H4 (cell line): ENCODE measurements around the gene FUNDC2. TPM values are rescaled to one million over a fixed set of nuclear protein-coding genes. Genes with fewer than 3 reads are reported as not detected.

Experiments used
- DNase-seq: peaks from one replicate; pipeline ENCODE4 v3.0.0-alpha.2; 2015; ENCODE audit warnings: low spot score
- total RNA-seq: library from RNA; depleted of rRNA; stranded (reverse); fragments of >200 nt; shearing (Covaris generic); gene quantifications from 2 replicates; pipeline ENCODE4 v1.2.3, GENCODE V29; 2014; rRNA removed

Gene FUNDC2
- total RNA-seq, 1 experiment from 2014 or later: 73.0 TPM

DNA sequence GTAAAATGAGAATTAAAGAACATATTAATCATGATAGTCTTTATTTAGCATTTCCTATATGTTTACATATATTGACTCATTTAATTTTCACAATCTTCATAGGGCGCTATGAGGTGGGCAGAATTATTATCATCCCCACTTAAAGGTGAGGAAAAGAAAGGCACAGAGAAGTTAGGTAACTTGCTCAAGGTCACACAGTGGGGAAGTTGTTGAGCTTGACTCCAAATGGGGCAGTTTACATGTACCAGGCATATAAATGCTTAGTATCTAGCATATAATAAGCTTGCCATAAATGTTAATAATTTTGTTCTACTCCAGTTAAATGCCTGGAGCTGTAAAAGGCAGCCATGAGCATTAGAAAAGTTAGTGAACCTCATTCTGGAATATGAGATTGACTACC, 42.8 kb downstream of the FUNDC2 start:
- DNase-seq: no peak

DNA sequence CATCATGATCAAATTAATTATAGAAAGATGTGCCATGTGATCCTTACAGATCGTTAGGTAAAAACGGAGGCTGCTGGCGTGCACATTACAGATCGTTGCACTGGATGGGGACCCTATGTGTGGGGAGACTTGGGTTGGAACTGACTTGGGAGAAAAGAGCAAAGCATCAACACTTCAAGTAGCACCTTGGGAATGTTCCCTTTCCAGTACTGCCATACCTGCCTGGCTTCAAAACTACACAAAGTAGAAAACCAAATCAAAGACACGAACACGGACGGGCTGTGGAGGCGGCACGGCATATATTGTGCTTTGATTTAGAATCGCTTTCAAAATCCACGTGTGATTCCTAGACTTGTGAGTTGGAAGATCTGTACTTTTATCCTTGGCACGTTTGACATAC, 43.4 kb downstream of the FUNDC2 start:
- no peak for DNase-seq

DNA sequence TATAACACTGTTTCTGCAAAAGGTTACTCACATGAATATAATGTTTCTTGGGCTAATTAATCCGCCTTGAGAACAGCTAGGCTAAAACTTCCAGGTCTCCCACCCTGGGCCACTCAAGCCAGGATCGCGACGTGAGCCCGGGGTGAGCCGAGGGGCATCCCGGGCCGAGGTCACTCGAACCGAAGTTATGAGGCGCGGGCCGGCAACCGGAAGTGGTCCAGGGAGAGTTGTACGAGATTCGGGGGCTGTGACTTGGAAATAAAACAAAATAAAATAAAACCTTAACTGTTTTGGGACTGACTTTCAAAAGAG, 44.0 kb downstream of the FUNDC2 start:
- peak; percentile 4 for DNase-seq

DNA sequence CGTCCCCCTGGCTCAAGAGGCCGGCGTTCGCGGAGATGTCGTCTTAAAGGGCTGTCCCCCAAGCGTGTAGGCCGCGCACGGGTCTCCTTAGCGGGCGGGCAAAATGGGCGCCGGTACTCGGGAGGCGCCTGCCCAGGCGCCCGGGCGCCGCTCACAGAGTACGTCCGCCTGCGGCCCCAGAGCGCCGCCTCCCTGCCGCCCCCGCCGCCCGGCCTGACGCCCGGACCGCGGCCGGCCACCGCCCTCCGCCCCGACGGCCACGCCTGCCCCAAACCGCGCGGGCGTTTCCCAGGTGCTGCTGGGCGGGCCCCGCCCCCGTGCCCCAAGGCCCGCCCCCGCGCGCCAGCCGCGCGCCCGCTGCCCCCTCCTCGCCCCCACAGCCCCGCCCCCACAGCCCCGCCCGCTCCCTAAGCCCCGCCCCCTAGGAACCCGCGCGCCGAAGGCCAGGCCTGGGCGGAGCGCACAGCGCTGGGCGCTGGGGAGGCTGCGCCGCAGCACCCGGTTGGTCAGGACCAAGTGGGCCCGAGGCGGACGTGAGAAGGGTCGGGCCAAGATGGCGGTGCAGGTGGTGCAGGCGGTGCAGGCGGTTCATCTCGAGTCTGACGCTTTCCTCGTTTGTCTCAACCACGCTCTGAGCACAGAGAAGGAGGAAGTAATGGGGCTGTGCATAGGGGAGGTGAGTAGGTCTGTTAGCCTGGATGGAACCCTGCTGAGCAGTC, 44.5 kb downstream of the FUNDC2 start, which contains the start of the genes BRCC3, CMC4 and MTCP1:
BRCC3 (plus strand) TSS at position 534 of the 719 bp plus-strand sequence; CDS start at position 554, 20 bp downstream.
CMC4 (minus strand) TSS at position 162 of the 719 bp plus-strand sequence. CDS start 7,113 bp downstream, outside the sequence.
MTCP1 (minus strand) TSS at position 162 of the 719 bp plus-strand sequence. CDS start 5,126 bp downstream, outside the sequence.
- DNase-seq: peak; percentile 67

DNA sequence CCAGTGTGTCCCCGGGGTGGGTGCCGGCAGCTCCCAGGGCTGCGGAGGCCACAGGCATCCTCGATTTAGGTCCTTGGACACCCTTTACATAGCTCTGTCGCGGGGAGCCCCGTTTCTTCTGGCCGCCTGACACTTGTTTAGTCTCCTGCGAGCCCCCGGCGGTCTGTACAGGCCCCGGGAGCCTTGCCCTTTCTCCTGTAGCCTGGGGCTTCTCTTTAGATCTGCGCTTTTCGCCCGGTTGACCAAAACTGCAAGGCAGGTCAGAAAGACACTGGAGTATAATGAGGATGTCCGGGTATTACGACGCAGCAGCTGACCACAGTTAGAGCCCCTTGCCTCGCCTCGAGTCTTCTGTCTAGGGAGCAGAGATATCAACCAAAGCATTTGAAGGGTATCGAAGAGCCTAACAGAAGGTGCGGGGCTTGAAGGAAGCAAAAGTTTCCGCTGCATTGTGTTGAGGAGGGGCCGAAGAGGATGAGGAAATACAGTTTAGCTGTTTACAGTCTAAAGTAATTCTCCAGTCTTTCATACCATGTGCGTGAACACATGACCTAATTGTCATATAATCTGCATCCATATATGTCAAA, 45.1 kb downstream of the FUNDC2 start:
- no peak for DNase-seq

DNA sequence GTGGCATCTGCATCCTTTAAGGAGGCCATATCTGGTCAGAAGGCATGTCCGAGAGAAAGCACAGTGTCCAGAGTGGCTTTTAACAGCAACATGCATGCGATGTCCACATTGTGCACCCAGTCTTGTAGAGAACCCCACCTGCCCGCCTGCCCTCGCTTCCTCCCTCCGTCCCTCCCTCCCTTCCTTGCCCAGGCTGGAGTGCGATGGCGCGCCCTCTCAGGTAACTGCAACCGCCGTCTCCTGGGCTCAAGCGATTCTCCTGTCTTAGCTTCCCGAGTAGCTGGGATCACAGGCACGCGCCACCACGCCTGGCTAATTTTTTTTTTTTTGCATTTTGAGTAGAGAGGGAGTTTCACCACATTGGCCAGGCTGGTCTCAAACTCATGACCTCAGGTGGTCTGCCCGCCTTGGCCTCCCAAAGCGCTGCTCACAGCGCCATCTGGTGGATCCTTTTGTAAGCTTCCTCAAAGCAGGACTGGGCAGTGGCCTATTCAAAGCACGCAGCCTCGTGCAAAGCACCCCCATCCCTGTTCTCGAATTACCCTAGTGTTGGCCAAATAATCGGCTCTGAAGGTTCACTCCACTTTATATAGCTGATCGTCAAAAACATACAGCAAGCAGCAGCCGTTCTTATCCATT, 59.7 kb downstream of the FUNDC2 start:
- DNase-seq: peak; percentile 21

DNA sequence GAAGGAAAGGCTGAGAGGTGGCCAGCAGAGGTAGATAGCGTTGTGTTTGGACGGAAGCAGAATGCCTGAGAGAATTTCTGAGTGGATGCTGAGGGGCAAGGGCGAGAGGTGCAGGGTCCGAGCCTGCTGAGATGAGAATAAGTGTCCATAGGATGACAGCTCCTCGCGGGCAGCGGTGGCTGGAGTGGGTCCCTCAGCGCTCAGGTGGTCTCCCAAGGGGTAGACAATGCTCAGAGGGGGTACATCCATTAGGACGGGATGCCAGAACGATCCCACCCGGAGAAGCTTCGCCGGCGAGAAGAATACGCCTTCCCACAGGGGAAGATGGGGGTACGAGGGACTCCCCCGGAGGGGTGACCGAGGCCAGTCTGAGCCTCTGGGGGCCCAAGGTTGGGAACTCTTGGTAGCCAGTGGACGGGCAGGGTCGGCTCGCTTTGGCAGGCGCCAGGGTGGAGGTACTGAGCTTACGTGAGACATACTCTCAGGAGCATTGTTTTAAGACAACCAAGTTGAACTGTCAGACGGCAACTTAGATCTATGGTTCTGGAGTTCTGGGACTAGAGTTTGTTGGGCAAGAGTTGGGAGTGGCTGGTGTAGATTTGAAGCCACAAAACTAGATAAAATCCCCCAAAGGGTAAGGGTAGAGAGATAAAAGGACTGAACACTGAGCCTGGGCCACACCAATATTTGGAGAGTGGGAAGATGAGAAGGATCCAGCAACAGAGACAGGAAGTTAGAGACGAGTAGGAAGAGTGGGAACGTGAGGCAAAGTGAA, 60.5 kb downstream of the FUNDC2 start:
- no peak for DNase-seq

DNA sequence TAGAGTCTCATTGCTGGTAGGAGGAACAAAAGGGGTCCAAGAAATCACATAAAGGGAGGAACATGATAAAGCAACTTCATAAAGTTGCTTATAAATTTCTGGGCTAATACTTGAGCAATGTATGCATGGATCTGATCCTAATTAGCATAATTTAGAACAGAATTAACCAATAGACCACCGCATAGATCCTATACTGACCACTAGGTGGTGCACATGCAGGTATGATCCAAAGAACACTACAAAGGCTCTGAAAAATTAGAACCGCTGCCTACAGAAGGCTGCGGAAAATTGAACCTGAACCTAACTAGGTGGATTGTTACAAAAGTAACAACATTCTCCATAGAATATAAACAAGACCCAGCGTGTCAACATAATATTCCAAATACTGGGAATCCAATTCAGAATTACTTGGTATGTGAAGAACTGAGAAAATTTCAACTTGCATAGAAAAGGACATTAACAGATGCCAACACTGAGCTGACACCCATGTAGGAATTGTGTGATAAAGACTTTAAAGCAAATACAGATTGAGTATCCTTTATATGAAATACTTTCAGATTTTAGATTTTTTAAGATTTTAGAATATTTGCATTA, 67.9 kb downstream of the FUNDC2 start:
- peak; percentile 13 for DNase-seq

DNA sequence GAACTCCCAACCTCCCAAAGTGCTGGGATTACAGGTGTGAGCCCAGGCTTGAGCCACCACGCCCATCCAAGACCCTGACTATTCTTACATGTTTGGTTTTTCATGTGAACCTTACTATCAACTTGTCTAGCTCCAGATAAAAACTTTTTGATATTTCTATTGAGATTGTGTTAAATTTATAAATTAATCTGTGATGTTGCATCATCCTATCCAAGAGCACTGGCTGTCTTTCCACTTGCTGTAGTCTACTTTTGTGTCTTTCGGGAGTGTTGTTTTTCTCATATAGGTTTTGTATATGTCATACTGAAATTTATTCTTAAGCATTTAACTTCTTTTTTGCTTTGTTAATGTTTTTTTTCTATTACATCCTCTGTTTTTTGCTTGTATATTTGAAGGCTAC, 79.3 kb downstream of the FUNDC2 start:
- DNase-seq: no peak

DNA sequence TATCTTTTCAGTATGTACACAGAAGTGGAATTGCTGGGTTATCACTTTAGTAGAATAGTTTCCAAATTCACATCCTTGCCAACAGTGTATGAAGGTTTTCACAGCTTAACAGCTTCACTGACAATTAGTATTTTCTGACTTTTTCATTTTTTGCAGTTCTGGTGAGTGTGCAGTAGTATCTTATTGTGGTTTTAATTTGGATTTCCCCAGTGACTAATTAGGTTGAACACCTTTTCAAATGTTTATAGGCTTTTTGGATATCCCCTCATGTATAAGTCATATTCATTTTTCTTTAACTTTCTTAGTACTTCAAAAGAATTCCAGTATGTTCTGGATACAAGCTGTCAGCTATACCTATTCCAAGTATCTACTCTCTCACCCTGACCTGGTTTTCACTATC, 81.8 kb downstream of the FUNDC2 start:
- DNase-seq: no peak

Other genes starting within 250 kb of the FUNDC2 start
- 9.3 and 15.4 TPM in 2 replicates for gene MPP1, start 221.4 kb upstream of the FUNDC2 start, total RNA-seq
- gene SMIM9, start 192.2 kb upstream of the FUNDC2 start, total RNA-seq: not detected in 2 replicates
- 6.4 and 11.8 TPM in 2 replicates for gene F8A1, start 140.5 kb upstream of the FUNDC2 start, total RNA-seq
- gene F8, start 4.1 kb upstream of the FUNDC2 start, total RNA-seq: 2.5 and 2.8 TPM in 2 replicates
- gene CMC4, start 44.3 kb downstream of the FUNDC2 start, total RNA-seq: 20.4 and 29.7 TPM in 2 replicates
- 4.1 and 4.5 TPM in 2 replicates for gene MTCP1, start 44.3 kb downstream of the FUNDC2 start, total RNA-seq
- 7.5 and 10.2 TPM in 2 replicates for gene BRCC3, start 44.7 kb downstream of the FUNDC2 start, total RNA-seq
- gene VBP1, start 189.6 kb downstream of the FUNDC2 start, total RNA-seq: 126 and 140 TPM in 2 replicates
- gene RAB39B, start 237.6 kb downstream of the FUNDC2 start, total RNA-seq: 1.6 and 2.6 TPM in 2 replicates